K562 treated with DMSO at 1 percent for 24 hours (cell line): ENCODE data around the gene NFKB1. TPM values are rescaled to one million over a fixed set of nuclear protein-coding genes. Genes with fewer than 3 reads are reported as not detected.

Experiments
- total RNA-seq: library from RNA; unstranded; fragments of 300-600 nt; gene quantifications from 2 replicates; pipeline ENCODE4 v1.2.3, GENCODE V29; 2022; ENCODE audit warnings: low read depth; ENCODE audit not compliant: insufficient read depth

The NFKB1 gene
- 17.5 and 18.1 TPM in 2 replicates for total RNA-seq

GRCh38 chr4:102500696-102501446 is at the start of gene NFKB1:
Gene NFKB1, plus strand, starts transcription at chr4:102501359. Its CDS starts 24,160 bp downstream, at chr4:102525519.

Other genes with a start within 250 kb of the NFKB1 start
- gene SLC39A8, start 155.9 kb upstream of the NFKB1 start, total RNA-seq: 23.5 and 27.0 TPM in 2 replicates